ENCODE results near the gene KLHL17.

- TF ChIP-seq CTCF (IDR thresholded peaks at IDR 0.05), result no peak
- TF ChIP-seq MLX (CRISPR knock-in tag; IDR thresholded peaks at IDR 0.05), result no peak
- no peak for TF ChIP-seq USF2 (CRISPR knock-in tag; IDR thresholded peaks at IDR 0.05)
- no peak for TF ChIP-seq IRF1 (CRISPR knock-in tag; IDR thresholded peaks at IDR 0.05)
- no peak for TF ChIP-seq ZNF425 (CRISPR knock-in tag; conservative IDR thresholded peaks at IDR 0.05)
- no peak for TF ChIP-seq JUN (CRISPR knock-in tag; IDR thresholded peaks at IDR 0.05)
Observed at GRCh38 chr1:966135-966703, 5.8 kb downstream of the KLHL17 start, which contains the start of gene PLEKHN1.
